SK-N-SH treated with all-trans-retinoic acid at 6 μM for 48 hours (cell line): Measurements from ENCODE around the gene PRM1.

ENCODE experiments used
- ATAC-seq: fragments of 200-7000 bp; cut with Tn5 transposase; 3 replicates; pipeline ENCODE4 v1.9.1; 2020; ENCODE audit warnings: mild to moderate bottlenecking, moderate library complexity
- ARNTL ChIP-seq: fragments of 450-650 bp; formaldehyde crosslinking; IDR thresholded peaks from 2 replicates; pipeline ENCODE4 v1.5.0; 2020; ENCODE audit warnings: low read depth, mild to moderate bottlenecking, moderate library complexity, borderline replicate concordance
- BACH2 ChIP-seq: fragments of 250-450 bp; sonication (Bioruptor Pico); IDR thresholded peaks from 2 replicates; pipeline ENCODE4 v1.9.0; 2021; ENCODE audit warnings: mild to moderate bottlenecking, borderline replicate concordance
- CSDC2 ChIP-seq: fragments of 250-450 bp; sonication (Bioruptor Pico); IDR thresholded peaks from 2 replicates; pipeline ENCODE4 v1.5.0; 2020; ENCODE audit warnings: mild to moderate bottlenecking, moderate library complexity
- CSRNP3 ChIP-seq: fragments of 250-450 bp; sonication (Bioruptor Pico); IDR thresholded peaks from 2 replicates; pipeline ENCODE4 v1.5.1; 2021; ENCODE audit warnings: mild to moderate bottlenecking, moderate library complexity
- GLIS3 ChIP-seq: fragments of 250-450 bp; sonication (Bioruptor Pico); IDR thresholded peaks from 2 replicates; pipeline ENCODE4 v1.5.0; 2020; ENCODE audit warnings: mild to moderate bottlenecking, moderate library complexity
- ISL1 ChIP-seq: fragments of 250-450 bp; sonication (Bioruptor Pico); IDR thresholded peaks from 2 replicates; pipeline ENCODE4 v2.1.2; 2022; ENCODE audit warnings: mild to moderate bottlenecking, moderate library complexity
- OSR1 ChIP-seq: fragments of 250-450 bp; sonication (Bioruptor Pico); IDR thresholded peaks from 2 replicates; pipeline ENCODE4 v1.8.0; 2022; ENCODE audit warnings: moderate library complexity, mild to moderate bottlenecking, inconsistent platforms
- PATZ1 ChIP-seq: fragments of 250-450 bp; sonication (Bioruptor Pico); IDR thresholded peaks from 2 replicates; pipeline ENCODE4 v1.8.0; 2020; ENCODE audit warnings: mild to moderate bottlenecking, moderate library complexity, borderline replicate concordance
- POU6F1 ChIP-seq: fragments of 250-450 bp; sonication (Bioruptor Pico); IDR thresholded peaks from 2 replicates; pipeline ENCODE4 v1.8.0; 2021; ENCODE audit warnings: low read depth, mild to moderate bottlenecking, moderate library complexity, borderline replicate concordance
- PPARA ChIP-seq: fragments of 250-450 bp; sonication (Bioruptor Pico); IDR thresholded peaks from 2 replicates; pipeline ENCODE4 v1.5.0; 2020; ENCODE audit warnings: mild to moderate bottlenecking, borderline replicate concordance
- RARB ChIP-seq: fragments of 250-450 bp; sonication (Bioruptor Pico); IDR thresholded peaks from 2 replicates; pipeline ENCODE4 v1.8.0; 2021; ENCODE audit warnings: mild to moderate bottlenecking, moderate library complexity
- SNAI2 ChIP-seq: fragments of 250-450 bp; sonication (Bioruptor Pico); IDR thresholded peaks from 2 replicates; pipeline ENCODE4 v1.5.0; 2020; ENCODE audit warnings: mild to moderate bottlenecking, moderate library complexity
- TCF4 ChIP-seq: fragments of 250-450 bp; sonication (Bioruptor Pico); IDR thresholded peaks from 2 replicates; pipeline ENCODE4 v1.8.0; 2021; ENCODE audit warnings: mild to moderate bottlenecking, moderate library complexity, borderline replicate concordance
- TSHZ2 ChIP-seq: fragments of 250-450 bp; sonication (Bioruptor Pico); IDR thresholded peaks from 2 replicates; pipeline ENCODE4 v1.5.0; 2020; ENCODE audit warnings: mild to moderate bottlenecking, moderate library complexity
- ZC3H10 ChIP-seq: fragments of 250-450 bp; sonication (Bioruptor Pico); IDR thresholded peaks from 2 replicates; pipeline ENCODE4 v1.5.1; 2021; ENCODE audit warnings: mild to moderate bottlenecking, moderate library complexity
- ZFP3 ChIP-seq: fragments of 250-450 bp; sonication (Bioruptor Pico); IDR thresholded peaks from 2 replicates; pipeline ENCODE4 v1.5.0; 2020; ENCODE audit warnings: mild to moderate bottlenecking, moderate library complexity
- ZFP30 ChIP-seq: fragments of 450-650 bp; formaldehyde crosslinking; IDR thresholded peaks from 2 replicates; pipeline ENCODE4 v1.5.0; 2022; ENCODE audit warnings: mild to moderate bottlenecking, moderate library complexity
- ZNF565 ChIP-seq: fragments of 450-650 bp; formaldehyde crosslinking; conservative IDR thresholded peaks from 2 replicates; pipeline ENCODE4 v1.5.0; 2020; ENCODE audit warnings: low read depth, mild to moderate bottlenecking, moderate library complexity
- ZNF70 ChIP-seq: fragments of 450-650 bp; formaldehyde crosslinking; IDR thresholded peaks from 2 replicates; pipeline ENCODE4 v1.5.0; 2020; ENCODE audit warnings: mild to moderate bottlenecking, moderate library complexity
- ZNF8 ChIP-seq: fragments of 450-650 bp; formaldehyde crosslinking; IDR thresholded peaks from 2 replicates; pipeline ENCODE4 v1.5.0; 2020; ENCODE audit warnings: mild to moderate bottlenecking, moderate library complexity

PRM1 gene

GRCh38 chr16:11265124-11265523, 16.0 kb downstream of the PRM1 start:
- ATAC-seq, result no peak
- TF ChIP-seq RARB (CRISPR knock-in tag) (no peak), ARNTL (no peak), PATZ1 (CRISPR knock-in tag) (no peak), OSR1 (CRISPR knock-in tag) (no peak), GLIS3 (CRISPR knock-in tag) (no peak), TCF4 (CRISPR knock-in tag) (no peak), ISL1 (CRISPR knock-in tag) (no peak), ZFP3 (CRISPR knock-in tag) (no peak), TSHZ2 (CRISPR knock-in tag) (no peak)
- TF ChIP-seq, all 23 proteins: peak for 0

GRCh38 chr16:11264155-11264832, 16.8 kb downstream of the PRM1 start:
- peak; percentile 96 for TF ChIP-seq ZNF70
- TF ChIP-seq POU6F1 (CRISPR knock-in tag), result no peak
- TF ChIP-seq, all 23 proteins: peak for 1
- no peak for ATAC-seq

GRCh38 chr16:11263737-11264136, 17.4 kb downstream of the PRM1 start:
- no peak for ATAC-seq
- TF ChIP-seq ARNTL, result no peak
- TF ChIP-seq POU6F1 (CRISPR knock-in tag), result no peak
- no peak for TF ChIP-seq PATZ1 (CRISPR knock-in tag)
- TF ChIP-seq TCF4 (CRISPR knock-in tag), result no peak
- TF ChIP-seq ZNF70, result no peak
- TF ChIP-seq GLIS3 (CRISPR knock-in tag), result no peak
- no peak for TF ChIP-seq CSDC2
- TF ChIP-seq OSR1 (CRISPR knock-in tag), result no peak
- no peak for TF ChIP-seq ZNF565
- TF ChIP-seq ZFP30 (CRISPR knock-in tag), result no peak
- no peak for TF ChIP-seq PPARA (CRISPR knock-in tag)
- no peak for TF ChIP-seq SNAI2
- no peak for TF ChIP-seq ZNF8 (CRISPR knock-in tag)
- no peak for TF ChIP-seq ZFP3 (CRISPR knock-in tag)
- no peak for TF ChIP-seq CSRNP3 (CRISPR knock-in tag)
- no peak for TF ChIP-seq ISL1 (CRISPR knock-in tag)
- no peak for TF ChIP-seq BACH2 (CRISPR knock-in tag)
- TF ChIP-seq TSHZ2 (CRISPR knock-in tag), result no peak
- TF ChIP-seq ZC3H10 (CRISPR knock-in tag), result no peak
